WTC11 (cell line): Measurements from ENCODE around the gene NEK4. TPM values are rescaled to one million over a fixed set of nuclear protein-coding genes. Genes with fewer than 3 reads are reported as not detected.

ENCODE experiments used
- ATAC-seq: fragments of 200-7000 bp; cut with Tn5 transposase; 2 replicates; pipeline ENCODE4 v1.10.0; 2021; ENCODE audit warnings: mild to moderate bottlenecking, moderate library complexity
- CTCF ChIA-PET: fragments of 300-600 bp; sonication (Branson Sonifier 250); formaldehyde crosslinking; loops from one replicate; lab custom pipeline; 2021; ENCODE audit warnings: antibody characterized with exemption; lab: Charles Lee
- POLR2A ChIA-PET: fragments of 350-600 bp; sonication (Branson Sonifier 250); formaldehyde crosslinking; loops from one replicate; lab custom pipeline; 2021; ENCODE audit warnings: antibody characterized with exemption; lab: Charles Lee
- DNase-seq: peaks from one replicate; pipeline ENCODE4 v3.0.0; 2021; ENCODE audit warnings: low spot score
- H3K27ac Mint-ChIP-seq: 2 replicates; pipeline ENCODE4 v1.8.0; 2021; ENCODE audit warnings: mixed read lengths
- H3K27me3 Mint-ChIP-seq: 2 replicates; pipeline ENCODE4 v1.8.0; 2021; ENCODE audit warnings: low read depth, mild to moderate bottlenecking, moderate library complexity, mixed read lengths
- H3K36me3 Mint-ChIP-seq: 2 replicates; pipeline ENCODE4 v1.8.0; 2021; ENCODE audit warnings: mixed read lengths
- H3K4me1 Mint-ChIP-seq: 2 replicates; pipeline ENCODE4 v1.8.0; 2022; ENCODE audit warnings: mixed read lengths
- H3K4me3 Mint-ChIP-seq: 2 replicates; pipeline ENCODE4 v1.8.0; 2021; ENCODE audit warnings: mild to moderate bottlenecking, moderate library complexity, mixed read lengths
- H3K9me3 Mint-ChIP-seq: 2 replicates; pipeline ENCODE4 v1.8.0; 2021; ENCODE audit warnings: mixed read lengths
- AR ChIP-seq: fragments of 250-450 bp; sonication (Bioruptor Pico); IDR thresholded peaks from 2 replicates; pipeline ENCODE4 v1.9.0; 2021; ENCODE audit warnings: mild to moderate bottlenecking
- ATF1 ChIP-seq: sonication (generic); formaldehyde crosslinking; IDR thresholded peaks from 2 replicates; pipeline ENCODE4 v1.8.1; 2023; ENCODE audit warnings: mild to moderate bottlenecking, moderate library complexity, missing genetic modification reagents
- CBFB ChIP-seq: sonication (generic); formaldehyde crosslinking; IDR thresholded peaks from 2 replicates; pipeline ENCODE4 v1.8.1; 2022; ENCODE audit warnings: mild to moderate bottlenecking, low read depth, missing genetic modification reagents
- ELF4 ChIP-seq: sonication (generic); formaldehyde crosslinking; IDR thresholded peaks from 2 replicates; pipeline ENCODE4 v1.8.1; 2022; ENCODE audit warnings: low read depth, mild to moderate bottlenecking, moderate library complexity, missing genetic modification reagents
- EMX1 ChIP-seq: fragments of 250-450 bp; sonication (Bioruptor Pico); IDR thresholded peaks from 2 replicates; pipeline ENCODE4 v1.8.0; 2021; ENCODE audit warnings: mild to moderate bottlenecking
- ESRRA ChIP-seq: sonication (generic); formaldehyde crosslinking; IDR thresholded peaks from 2 replicates; pipeline ENCODE4 v1.8.1; 2022; ENCODE audit warnings: mild to moderate bottlenecking, missing genetic modification reagents, borderline replicate concordance
- FOXJ3 ChIP-seq: sonication (generic); formaldehyde crosslinking; IDR thresholded peaks from 2 replicates; pipeline ENCODE4 v1.9.0; 2021; ENCODE audit warnings: missing genetic modification reagents, mild to moderate bottlenecking, borderline replicate concordance
- FOXK1 ChIP-seq: sonication (generic); formaldehyde crosslinking; IDR thresholded peaks from 2 replicates; pipeline ENCODE4 v1.8.0; 2022; ENCODE audit warnings: mild to moderate bottlenecking, moderate library complexity, missing genetic modification reagents
- HMGA2 ChIP-seq: fragments of 250-450 bp; sonication (Bioruptor Pico); IDR thresholded peaks from 2 replicates; pipeline ENCODE4 v1.4.0; 2021; ENCODE audit warnings: mild to moderate bottlenecking, moderate library complexity
- MLX ChIP-seq: sonication (generic); formaldehyde crosslinking; IDR thresholded peaks from 2 replicates; pipeline ENCODE4 v1.8.1; 2023; ENCODE audit warnings: mild to moderate bottlenecking, missing genetic modification reagents, moderate library complexity
- NFATC4 ChIP-seq: fragments of 250-450 bp; sonication (Bioruptor Pico); IDR thresholded peaks from 2 replicates; pipeline ENCODE4 v1.9.0; 2021; ENCODE audit warnings: mild to moderate bottlenecking
- PRDM15 ChIP-seq: sonication (generic); formaldehyde crosslinking; IDR thresholded peaks from 2 replicates; pipeline ENCODE4 v1.8.0; 2022; ENCODE audit warnings: missing genetic modification reagents
- PREB ChIP-seq: sonication (generic); formaldehyde crosslinking; IDR thresholded peaks from 2 replicates; pipeline ENCODE4 v1.8.1; 2022; ENCODE audit warnings: mild to moderate bottlenecking, missing genetic modification reagents, moderate library complexity, borderline replicate concordance
- RELA ChIP-seq: sonication (generic); formaldehyde crosslinking; IDR thresholded peaks from 2 replicates; pipeline ENCODE4 v1.8.1; 2022; ENCODE audit warnings: missing genetic modification reagents, mild to moderate bottlenecking, borderline replicate concordance
- SOX15 ChIP-seq: fragments of 250-450 bp; sonication (Bioruptor Pico); IDR thresholded peaks from 2 replicates; pipeline ENCODE4 v1.9.0; 2021; ENCODE audit warnings: mild to moderate bottlenecking
- SP1 ChIP-seq: sonication (generic); formaldehyde crosslinking; conservative IDR thresholded peaks from 2 replicates; pipeline ENCODE4 v1.8.1; 2022; ENCODE audit warnings: missing genetic modification reagents
- TEAD4 ChIP-seq: sonication (generic); formaldehyde crosslinking; IDR thresholded peaks from 2 replicates; pipeline ENCODE4 v1.8.0; 2022; ENCODE audit warnings: mild to moderate bottlenecking, missing genetic modification reagents
- ZBTB21 ChIP-seq: sonication (generic); formaldehyde crosslinking; IDR thresholded peaks from 2 replicates; pipeline ENCODE4 v1.8.1; 2023; ENCODE audit warnings: mild to moderate bottlenecking, missing genetic modification reagents, borderline replicate concordance
- ZNF232 ChIP-seq: sonication (generic); formaldehyde crosslinking; IDR thresholded peaks from 2 replicates; pipeline ENCODE4 v1.8.0; 2022; ENCODE audit warnings: mild to moderate bottlenecking, missing genetic modification reagents
- ZNF263 ChIP-seq: sonication (generic); formaldehyde crosslinking; IDR thresholded peaks from 2 replicates; pipeline ENCODE4 v1.8.1; 2022; ENCODE audit warnings: low read depth, mild to moderate bottlenecking, moderate library complexity, missing genetic modification reagents
- ZNF281 ChIP-seq: sonication (generic); formaldehyde crosslinking; IDR thresholded peaks from 2 replicates; pipeline ENCODE4 v1.8.0; 2023; ENCODE audit warnings: mild to moderate bottlenecking, missing genetic modification reagents
- ZNF423 ChIP-seq: fragments of 250-450 bp; sonication (Bioruptor Pico); IDR thresholded peaks from 2 replicates; pipeline ENCODE4 v2.1.2; 2022; ENCODE audit warnings: mild to moderate bottlenecking, moderate library complexity
- total RNA-seq: library from RNA; stranded (reverse); gene quantifications from 3 replicates; pipeline ENCODE4 v1.2.3, GENCODE V29; 2021

The NEK4 gene
- total RNA-seq, 1 experiment from 2014 or later, result 31.4 TPM

- TF ChIP-seq ZNF281 (CRISPR knock-in tag) (no peak), ESRRA (CRISPR knock-in tag) (no peak), SOX15 (CRISPR knock-in tag) (no peak), SP1 (CRISPR knock-in tag) (no peak), MLX (no peak), PRDM15 (CRISPR knock-in tag) (no peak)
- TF ChIP-seq, all 79 proteins: peak for 0
Observed at GRCh38 chr3:52754373-52754772, 16.4 kb downstream of the NEK4 start (continued).

GRCh38 chr3:52752045-52752660, 18.6 kb downstream of the NEK4 start:
- TF ChIP-seq HMGA2 (no peak), NFATC4 (CRISPR knock-in tag) (no peak), ELF4 (CRISPR knock-in tag) (no peak), ZNF232 (CRISPR knock-in tag) (no peak), ATF1 (no peak)
- Mint-ChIP-seq H3K4me3 (no peak overlapping the region), H3K27ac (no peak overlapping the region), H3K36me3 (peaks cover 43% of the 10 kb centered on the region), H3K4me1 (no peaks in the 10 kb centered on the region), H3K27me3 (no peaks in the 10 kb centered on the region), H3K9me3 (no peaks in the 10 kb centered on the region)
- DNase-seq (no peak), ATAC-seq (no peak)
- POLR2A ChIA-PET, result no interaction called here
- CTCF ChIA-PET, result interaction anchor here (1.5 kb wide), 1 partner anchor 69 kb away, joined by 5 read pairs; no protein-coding TSS in a partner anchor

- POLR2A ChIA-PET, result no interaction called here
- CTCF ChIA-PET, result interaction anchor here (0.7 to 1.9 kb wide), 3 partner anchors 49 to 77 kb away, joined by 3 to 6 read pairs (median 4); no protein-coding TSS in a partner anchor
- H3K4me1 Mint-ChIP-seq, result no peaks in the 10 kb centered on the region
- TF ChIP-seq ZNF263 (CRISPR knock-in tag) (no peak), ZNF423 (CRISPR knock-in tag) (no peak), MLX (no peak), EMX1 (CRISPR knock-in tag) (no peak), AR (CRISPR knock-in tag) (no peak), RELA (CRISPR knock-in tag) (no peak), HMGA2 (no peak), ATF1 (no peak), FOXK1 (CRISPR knock-in tag) (no peak), ZBTB21 (CRISPR knock-in tag) (no peak), TEAD4 (CRISPR knock-in tag) (no peak), CBFB (CRISPR knock-in tag) (no peak), FOXJ3 (no peak), PREB (CRISPR knock-in tag) (no peak)
Observed at GRCh38 chr3:52743721-52744120, 27.0 kb downstream of the NEK4 start.

More at GRCh38 chr3:52743721-52744120, 27.0 kb downstream of the NEK4 start:
- Mint-ChIP-seq H3K36me3 (peaks cover 72% of the 10 kb centered on the region), H3K4me3 (no peak overlapping the region), H3K27ac (no peak overlapping the region), H3K9me3 (no peaks in the 10 kb centered on the region), H3K27me3 (no peaks in the 10 kb centered on the region)
- no peak for ATAC-seq
- no peak for DNase-seq
